Naive thymus-derived CD4-positive, alpha-beta T cell (primary cell): ENCODE data around the gene CEACAM21. TPM values are rescaled to one million over a fixed set of nuclear protein-coding genes. Genes with fewer than 3 reads are reported as not detected.

Source experiments
- ATAC-seq: fragments of 150-1000 bp; cut with Tn5 transposase; 2 replicates; pipeline ENCODE4 v1.10.0; 2021; ENCODE audit warnings: mild to moderate bottlenecking, moderate library complexity
- CTCF ChIA-PET: fragments of 350-600 bp; sonication (Branson Sonifier 250); formaldehyde crosslinking; loops from one replicate; lab custom pipeline; 2021; ENCODE audit warnings: antibody characterized with exemption; lab: Charles Lee
- POLR2A ChIA-PET: fragments of 350-600 bp; sonication (Branson Sonifier 250); formaldehyde crosslinking; loops from one replicate; lab custom pipeline; 2021; ENCODE audit warnings: antibody characterized with exemption, inconsistent platforms; lab: Charles Lee
- DNase-seq, 9 donors: peaks; one replicate each; pipeline versions ENCODE4 v3.0.0 to v3.0.0-alpha.2; 2020 to 2022; ENCODE audit warnings: mixed read lengths in 1 of 9
- H3K27ac ChIP-seq: one replicate; pipeline ENCODE4 v1.7.0; 2013; ENCODE audit warnings: mild to moderate bottlenecking, low read depth, low read length, moderate library complexity
- H3K27me3 ChIP-seq, 2 donors: one replicate each; pipeline ENCODE4 v1.7.0; 2013; ENCODE audit warnings: low read length in 2 of 2, mild to moderate bottlenecking in 2 of 2, moderate library complexity in 2 of 2; ENCODE audit not compliant: control insufficient read depth in 2 of 2, insufficient read depth in 2 of 2
- H3K36me3 ChIP-seq, 3 experiments: 1 replicate in 2 of 3; 2 replicates in 1 of 3; pipeline ENCODE4 v1.7.0; 2013; ENCODE audit warnings: low read length in 3 of 3, mild to moderate bottlenecking in 3 of 3, moderate library complexity in 1 of 3; ENCODE audit not compliant: insufficient read depth in 3 of 3, control insufficient read depth in 2 of 3
- H3K4me1 ChIP-seq, 2 donors: one replicate each; pipeline ENCODE4 v1.7.0; 2013; ENCODE audit warnings: low read length in 2 of 2, mild to moderate bottlenecking in 2 of 2, moderate library complexity in 1 of 2; ENCODE audit not compliant: control insufficient read depth in 2 of 2, insufficient read depth in 2 of 2
- H3K4me3 ChIP-seq: 2 replicates; pipeline ENCODE4 v1.7.0; 2013; ENCODE audit warnings: mild to moderate bottlenecking, low read length
- H3K9me3 ChIP-seq, 3 experiments: 1 replicate in 2 of 3; 2 replicates in 1 of 3; pipeline ENCODE4 v1.7.0; 2013; ENCODE audit warnings: low read length in 3 of 3; ENCODE audit not compliant: control insufficient read depth in 2 of 3
- H3K27ac Mint-ChIP-seq, 9 donors: one replicate each; pipeline ENCODE4 v1.8.0; 2020 to 2022; ENCODE audit warnings: mixed read lengths in 9 of 9, mild to moderate bottlenecking in 8 of 9, moderate library complexity in 5 of 9, inconsistent platforms in 2 of 9
- H3K27me3 Mint-ChIP-seq, 5 donors: one replicate each; pipeline ENCODE4 v1.8.0; 2021 to 2022; ENCODE audit warnings: mixed read lengths in 5 of 5, mild to moderate bottlenecking in 1 of 5
- H3K36me3 Mint-ChIP-seq, 5 donors: one replicate each; pipeline ENCODE4 v1.8.0; 2020 to 2022; ENCODE audit warnings: mixed read lengths in 5 of 5, mild to moderate bottlenecking in 3 of 5, inconsistent platforms in 1 of 5
- H3K4me1 Mint-ChIP-seq, 7 donors: one replicate each; pipeline ENCODE4 v1.8.0; 2020 to 2022; ENCODE audit warnings: mixed read lengths in 7 of 7, mild to moderate bottlenecking in 3 of 7, inconsistent platforms in 1 of 7
- H3K4me3 Mint-ChIP-seq, 10 donors: one replicate each; pipeline ENCODE4 v1.8.0; 2020 to 2022; ENCODE audit warnings: mild to moderate bottlenecking in 10 of 10, mixed read lengths in 10 of 10, moderate library complexity in 6 of 10, inconsistent platforms in 2 of 10
- H3K9me3 Mint-ChIP-seq, 11 donors: one replicate each; pipeline ENCODE4 v1.8.0; 2020 to 2022; ENCODE audit warnings: mixed read lengths in 11 of 11, mild to moderate bottlenecking in 4 of 11, inconsistent platforms in 1 of 11, moderate library complexity in 1 of 11
- intact Hi-C, 2 donors: fragments of 100-400 bp; cut with micrococcal nuclease; formaldehyde crosslinking; loops; one replicate each; pipeline ENCODE4 v1.15.1; 2023
- polyA plus RNA-seq, 2 donors: library from polyadenylated mRNA; unstranded; fragments of 300-500 nt; fragmentation: Illumina TruSeq; gene quantifications; one replicate each; pipeline ENCODE4 v1.2.3, GENCODE V29; 2021
- total RNA-seq, 6 experiments: library from RNA in 5 of 6; stranded (reverse) in 5 of 6; gene quantifications; 1 replicate in 5 of 6; 2 replicates in 1 of 6; pipeline ENCODE4 v1.2.3 and lab custom pipeline; 2021 to 2026

The CEACAM21 gene
- total and polyA plus RNA-seq, 7 experiments from 2014 or later, result 27.7 to 64.5 (median 43.6) TPM

DNA sequence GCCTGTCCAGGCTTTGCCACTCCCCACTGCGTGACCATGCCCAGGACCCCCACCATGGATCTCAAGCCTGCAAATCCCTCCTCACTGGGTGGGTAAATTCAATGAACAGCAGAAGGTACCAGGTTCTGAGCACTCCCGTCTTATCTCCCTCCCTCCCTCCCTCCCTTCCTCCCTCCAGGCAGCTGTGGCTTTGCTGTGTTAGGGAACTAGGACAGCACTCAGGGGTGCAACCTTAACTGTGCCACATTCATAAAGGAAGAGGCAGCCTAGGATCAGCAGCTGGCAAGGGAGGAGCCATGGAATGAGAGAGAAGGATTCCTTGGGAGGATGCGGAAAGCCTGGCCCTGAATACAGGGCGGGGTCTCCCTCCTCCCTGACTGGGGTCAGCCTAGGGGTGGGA, 45.3 kb downstream of the CEACAM21 start:
- intact Hi-C loops, result no loop called here
- H3K4me3 Mint-ChIP-seq, result no peak overlapping the region
- H3K27me3 ChIP-seq, result no peaks in the 10 kb centered on the region

GRCh38 chr19:41621654-41622053, 45.7 kb downstream of the CEACAM21 start:
- no peak for DNase-seq
- H3K27me3 ChIP-seq, result no peaks in the 10 kb centered on the region

More for the DNA sequence above, 45.3 kb downstream of the CEACAM21 start:
- H3K36me3 ChIP-seq, result no peaks in the 10 kb centered on the region
- peaks cover 0 to 9% (median 0%) of the 10 kb centered on the region in 7 donors for H3K4me1 Mint-ChIP-seq
- ChIA-PET CTCF (no interaction called here), POLR2A (no interaction called here)
- H3K4me3 ChIP-seq, result no peak overlapping the region
- peaks cover 0 to 11% (median 5%) of the 10 kb centered on the region in 5 donors for H3K27me3 Mint-ChIP-seq
- ATAC-seq (no peak), DNase-seq (no peak)
- no peaks in the 10 kb centered on the region for H3K9me3 Mint-ChIP-seq
- H3K27ac ChIP-seq, result no peak overlapping the region
- H3K4me1 ChIP-seq, result no peaks in the 10 kb centered on the region
- H3K36me3 Mint-ChIP-seq, result no peaks in the 10 kb centered on the region
- no peak overlapping the region for H3K27ac Mint-ChIP-seq
- H3K9me3 ChIP-seq, result no peaks in the 10 kb centered on the region

DNA sequence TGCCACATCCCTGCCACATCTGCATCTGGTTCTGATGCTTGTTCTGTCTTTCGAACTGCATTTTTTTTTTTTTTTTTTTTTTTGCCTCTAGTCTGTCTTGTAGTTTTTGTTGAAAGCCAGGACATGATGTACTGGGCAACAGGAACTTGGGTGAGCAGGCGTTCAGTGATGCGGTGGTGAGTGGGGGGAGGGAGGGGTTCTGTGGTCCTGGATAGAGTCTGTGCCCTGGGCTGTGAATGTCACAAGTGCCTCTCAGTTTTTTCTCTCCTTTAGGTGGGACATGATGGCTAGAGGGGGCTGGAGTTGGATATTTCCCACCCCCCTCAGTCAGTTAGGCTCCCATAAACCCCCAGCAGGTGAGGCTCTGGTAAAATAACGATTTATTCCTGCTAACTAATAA, 47.4 kb downstream of the CEACAM21 start:
- Mint-ChIP-seq H3K9me3 (no peaks in the 10 kb centered on the region), H3K27me3 (peaks cover 7 to 19% (median 13%) of the 10 kb centered on the region in 5 donors), H3K4me1 (peaks cover 0 to 11% (median 0%) of the 10 kb centered on the region in 7 donors), H3K36me3 (no peaks in the 10 kb centered on the region), H3K4me3 (peak overlapping the region in 1 of 10 donors; percentile 16), H3K27ac (peak overlapping the region in 1 of 9 donors; percentile 12)
- CTCF ChIA-PET, result no interaction called here
- DNase-seq (no peak), ATAC-seq (no peak)
- H3K36me3 ChIP-seq, result no peaks in the 10 kb centered on the region
- no peak overlapping the region for H3K4me3 ChIP-seq
- no peaks in the 10 kb centered on the region for H3K4me1 ChIP-seq
- no peaks in the 10 kb centered on the region for H3K9me3 ChIP-seq
- POLR2A ChIA-PET, result no interaction called here
- intact Hi-C loops, result no loop called here
- no peak overlapping the region for H3K27ac ChIP-seq
- no peaks in the 10 kb centered on the region for H3K27me3 ChIP-seq

More at GRCh38 chr19:41621654-41622053, 45.7 kb downstream of the CEACAM21 start:
- ATAC-seq, result peak; percentile 71
- Histone ChIP-seq H3K36me3 (no peaks in the 10 kb centered on the region), H3K9me3 (no peaks in the 10 kb centered on the region), H3K4me1 (no peaks in the 10 kb centered on the region), H3K27ac (no peak overlapping the region), H3K4me3 (no peak overlapping the region)
- CTCF ChIA-PET, result no interaction called here
- intact Hi-C loops, result no loop called here
- H3K36me3 Mint-ChIP-seq, result no peaks in the 10 kb centered on the region
- POLR2A ChIA-PET, result no interaction called here
- H3K9me3 Mint-ChIP-seq, result no peaks in the 10 kb centered on the region
- no peak overlapping the region for H3K27ac Mint-ChIP-seq
- peaks cover 0 to 9% (median 6%) of the 10 kb centered on the region in 5 donors for H3K27me3 Mint-ChIP-seq
- H3K4me3 Mint-ChIP-seq, result no peak overlapping the region
- H3K4me1 Mint-ChIP-seq, result peaks cover 0 to 9% (median 0%) of the 10 kb centered on the region in 7 donors

GRCh38 chr19:41624515-41624914, 48.5 kb downstream of the CEACAM21 start:
- DNase-seq (no peak), ATAC-seq (no peak)
- H3K27me3 ChIP-seq, result no peaks in the 10 kb centered on the region
- no peak overlapping the region for H3K4me3 ChIP-seq
- H3K27ac Mint-ChIP-seq, result no peak overlapping the region
- H3K4me1 Mint-ChIP-seq, result peaks cover 0 to 11% (median 0%) of the 10 kb centered on the region in 7 donors
- peaks cover 0 to 3% (median 0%) of the 10 kb centered on the region in 11 donors for H3K9me3 Mint-ChIP-seq
- POLR2A ChIA-PET, result interaction anchor here (0.6 kb wide), 1 partner anchor 417 kb away, joined by 3 read pairs; no protein-coding TSS in a partner anchor
- intact Hi-C loops, result no loop called here
- CTCF ChIA-PET, result no interaction called here
- peaks cover 7 to 24% (median 16%) of the 10 kb centered on the region in 5 donors for H3K27me3 Mint-ChIP-seq
- no peaks in the 10 kb centered on the region for H3K9me3 ChIP-seq
- no peak overlapping the region for H3K4me3 Mint-ChIP-seq
- H3K36me3 ChIP-seq, result no peaks in the 10 kb centered on the region
- no peak overlapping the region for H3K27ac ChIP-seq
- H3K36me3 Mint-ChIP-seq, result no peaks in the 10 kb centered on the region
- H3K4me1 ChIP-seq, result no peaks in the 10 kb centered on the region

DNA sequence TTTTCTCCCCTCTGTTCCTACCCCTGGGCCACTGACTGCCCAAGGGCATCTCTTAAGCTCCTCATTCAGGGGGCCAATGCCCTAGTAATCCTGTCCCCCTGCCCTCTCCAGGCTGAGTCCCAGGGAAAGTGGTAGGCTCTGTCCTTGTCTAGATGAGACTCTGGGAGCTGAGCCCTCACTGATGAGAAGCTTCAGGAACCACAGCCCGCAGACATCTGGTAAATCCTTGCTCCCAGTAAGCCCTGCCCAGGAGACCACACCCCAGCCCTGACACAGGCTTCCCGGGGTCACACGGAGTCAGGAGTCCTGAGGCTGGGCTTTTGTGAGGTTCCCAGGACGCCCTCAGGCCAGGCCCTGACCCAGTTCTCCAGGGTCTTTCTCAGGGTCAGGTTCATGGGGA, 49.0 kb downstream of the CEACAM21 start:
- Histone ChIP-seq H3K27me3 (no peaks in the 10 kb centered on the region), H3K36me3 (no peaks in the 10 kb centered on the region), H3K27ac (no peak overlapping the region), H3K9me3 (peaks cover 0 to under 1% (median 0%) of the 10 kb centered on the region in 3 experiments), H3K4me3 (no peak overlapping the region), H3K4me1 (no peaks in the 10 kb centered on the region)
- intact Hi-C loops, result no loop called here
- Mint-ChIP-seq H3K4me3 (no peak overlapping the region), H3K27me3 (peaks cover 7 to 24% (median 18%) of the 10 kb centered on the region in 5 donors), H3K9me3 (peaks cover 0 to 8% (median 1%) of the 10 kb centered on the region in 11 donors), H3K36me3 (no peaks in the 10 kb centered on the region), H3K27ac (peak overlapping the region in 1 of 9 donors; percentile 41), H3K4me1 (peaks cover 0 to 11% (median 0%) of the 10 kb centered on the region in 7 donors)
- CTCF ChIA-PET, result no interaction called here
- DNase-seq (no peak), ATAC-seq (no peak)
- POLR2A ChIA-PET, result no interaction called here

GRCh38 chr19:41626278-41626677, 50.3 kb downstream of the CEACAM21 start:
- CTCF ChIA-PET, result interaction anchor here (0.8 kb wide), 1 partner anchor 15 kb away, joined by 7 read pairs; no protein-coding TSS in a partner anchor
- intact Hi-C loops, result no loop called here
- POLR2A ChIA-PET, result no interaction called here
- H3K9me3 Mint-ChIP-seq, result peaks cover 3 to 21% (median 7%) of the 10 kb centered on the region in 11 donors
- no peak overlapping the region for H3K4me3 ChIP-seq
- no peak overlapping the region for H3K4me3 Mint-ChIP-seq
- H3K4me1 Mint-ChIP-seq, result peaks cover 0 to 11% (median 0%) of the 10 kb centered on the region in 7 donors
- H3K27me3 Mint-ChIP-seq, result peaks cover 7 to 25% (median 19%) of the 10 kb centered on the region in 5 donors
- peaks cover 0 to 9% (median 0%) of the 10 kb centered on the region in 3 experiments for H3K9me3 ChIP-seq
- no peaks in the 10 kb centered on the region for H3K36me3 ChIP-seq
- H3K27me3 ChIP-seq, result no peaks in the 10 kb centered on the region
- no peak overlapping the region for H3K27ac ChIP-seq
- H3K27ac Mint-ChIP-seq, result peak overlapping the region in 2 of 9 donors; percentile 12 to 50
- no peak for ATAC-seq
- H3K36me3 Mint-ChIP-seq, result peaks cover 0 to 3% (median 1%) of the 10 kb centered on the region in 5 donors
- DNase-seq, result no peak
- H3K4me1 ChIP-seq, result no peaks in the 10 kb centered on the region

- Mint-ChIP-seq H3K9me3 (peaks cover 3 to 27% (median 8%) of the 10 kb centered on the region in 11 donors), H3K4me3 (no peak within 1 kb of the TSS), H3K27me3 (peaks cover 7 to 25% (median 23%) of the 10 kb centered on the region in 5 donors), H3K4me1 (peaks cover 0 to 8% (median 0%) of the 10 kb centered on the region in 7 donors), H3K27ac (peak within 1 kb of the TSS in 2 of 9 donors; percentile 12 to 50), H3K36me3 (peaks cover 0 to 6% (median 3%) of the 10 kb centered on the region in 5 donors)
- ChIA-PET POLR2A (interaction anchor here (0.7 kb wide), 1 partner anchor 220 kb away, joined by 3 read pairs; no protein-coding TSS in a partner anchor), CTCF (interaction anchor here (0.8 kb wide), 1 partner anchor 15 kb away, joined by 7 read pairs; no protein-coding TSS in a partner anchor)
- no peaks in the 10 kb centered on the region for H3K36me3 ChIP-seq
- no peaks in the 10 kb centered on the region for H3K27me3 ChIP-seq
- intact Hi-C loops, result no loop called here
- DNase-seq (no peak), ATAC-seq (peak; percentile 89)
- H3K4me1 ChIP-seq, result no peaks in the 10 kb centered on the region
- no peak within 1 kb of the TSS for H3K4me3 ChIP-seq
- peaks cover 0 to 9% (median 0%) of the 10 kb centered on the region in 3 experiments for H3K9me3 ChIP-seq
- H3K27ac ChIP-seq, result no peak within 1 kb of the TSS
Observed at GRCh38 chr19:41626877-41627276, 50.9 kb downstream of the CEACAM21 start, which contains the start of gene CEACAM4. Gene CEACAM4 (minus strand): TSS chr19:41627074. CDS start chr19:41626963, 111 bp downstream.
